ENCODE data around the gene CNTNAP4. TPM values are rescaled to one million over a fixed set of nuclear protein-coding genes. Genes with fewer than 3 reads are reported as not detected.
A peak's percentile ranks its signal among the peaks of the same experiment; 100 is the strongest.

CNTNAP4 gene
- polyA plus RNA-seq, 1 donor from 2014 or later: 75.8 TPM

DNA sequence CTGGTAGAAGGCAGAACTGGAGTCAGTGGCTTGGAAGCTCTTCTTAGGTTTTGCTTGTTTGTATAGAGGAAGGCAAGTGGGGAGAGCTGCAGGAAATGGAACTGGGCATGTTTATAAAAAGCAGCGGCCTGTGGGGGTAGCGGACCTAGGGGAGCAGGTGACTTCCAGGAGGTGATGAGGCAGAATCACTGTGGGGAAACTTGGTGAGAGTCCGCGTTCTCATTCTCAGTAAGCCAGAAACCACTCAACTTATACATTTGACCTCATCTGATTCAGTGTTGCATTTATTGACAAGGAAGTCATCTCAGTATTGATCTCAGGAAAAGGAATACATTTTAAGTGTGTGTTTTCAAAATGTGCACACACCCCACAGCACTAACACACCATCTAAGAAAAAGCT, 299.8 kb downstream of the CNTNAP4 start:
- no peak overlapping the region for H3K4me2 ChIP-seq (ENCODE audit: low read length)
- peak overlapping the region; percentile 1 for H3K27ac ChIP-seq (ENCODE audit: low read length)
- H3K79me2 ChIP-seq (replicated peaks; ENCODE audit: insufficient read depth, low read length): no peaks in the 10 kb centered on the region
- H3K36me3 ChIP-seq (ENCODE audit: insufficient read depth, low read length): no peaks in the 10 kb centered on the region
- H3K27me3 ChIP-seq (ENCODE audit: insufficient read depth, low read depth, low read length): no peaks in the 10 kb centered on the region
- no peak for TF ChIP-seq EP300 (conservative IDR thresholded peaks at IDR 0.05; ENCODE audit: poor library complexity, severe bottlenecking)
- TF ChIP-seq MXI1 (conservative IDR thresholded peaks at IDR 0.05; ENCODE audit: poor library complexity, severe bottlenecking): no peak
- H3K9me2 ChIP-seq (ENCODE audit: insufficient read depth, low read length): no peaks in the 10 kb centered on the region
- H4K20me1 ChIP-seq (ENCODE audit: insufficient read depth): no peaks in the 10 kb centered on the region
- no peaks in the 10 kb centered on the region for H3K9me3 ChIP-seq (ENCODE audit: low read length)
- H3F3A ChIP-seq (ENCODE audit: insufficient read depth, low read length, poor library complexity, severe bottlenecking): no peaks in the 10 kb centered on the region
- no peak overlapping the region for H3K4me3 ChIP-seq (ENCODE audit: low read length)
- H3K9ac ChIP-seq (ENCODE audit: low read length): no peak overlapping the region
- no peak overlapping the region for H2AFZ ChIP-seq (ENCODE audit: low read depth, low read length)

DNA sequence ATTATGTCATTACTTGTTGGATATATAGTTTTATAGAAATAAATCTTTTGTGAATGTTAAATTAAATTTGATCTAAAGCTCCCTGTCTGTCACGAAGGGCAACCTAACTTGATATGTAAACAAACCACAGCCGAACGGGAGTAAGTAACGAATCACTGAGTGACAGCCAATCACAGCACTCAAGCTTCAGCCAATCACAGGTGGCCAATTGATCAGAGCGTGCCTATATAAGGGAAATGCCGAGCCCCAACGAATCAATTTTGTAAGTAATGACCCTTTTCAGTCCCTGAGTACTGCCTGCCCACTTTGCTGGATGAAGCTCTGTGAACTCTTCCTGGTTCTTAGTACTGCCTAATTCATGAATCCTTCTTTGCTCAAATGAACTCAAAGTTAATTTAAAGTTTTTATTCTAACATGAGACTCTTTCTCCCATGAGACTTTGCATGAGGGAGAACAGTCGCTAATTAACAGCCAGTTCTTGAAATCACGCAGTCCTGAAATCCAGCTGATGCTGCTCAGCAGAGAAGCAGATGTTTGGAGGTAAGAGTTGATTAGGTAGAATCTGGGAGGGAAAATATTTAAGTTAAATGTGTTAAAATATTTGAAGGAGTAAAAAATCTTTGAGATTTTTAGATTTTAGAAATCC, 302.2 kb downstream of the CNTNAP4 start:
- no peaks in the 10 kb centered on the region for H3K36me3 ChIP-seq (ENCODE audit: insufficient read depth, low read length)
- no peaks in the 10 kb centered on the region for H4K20me1 ChIP-seq (ENCODE audit: insufficient read depth)
- no peaks in the 10 kb centered on the region for H3K27me3 ChIP-seq (ENCODE audit: insufficient read depth, low read depth, low read length)
- H3K27ac ChIP-seq (ENCODE audit: low read length): no peak overlapping the region
- no peaks in the 10 kb centered on the region for H3K9me3 ChIP-seq (ENCODE audit: low read length)
- no peak overlapping the region for H3K4me2 ChIP-seq (ENCODE audit: low read length)
- H3K79me2 ChIP-seq (replicated peaks; ENCODE audit: insufficient read depth, low read length): no peaks in the 10 kb centered on the region
- no peak overlapping the region for H3K4me3 ChIP-seq (ENCODE audit: low read length)
- H3K9me2 ChIP-seq (ENCODE audit: insufficient read depth, low read length): no peaks in the 10 kb centered on the region
- TF ChIP-seq EP300 (conservative IDR thresholded peaks at IDR 0.05; ENCODE audit: poor library complexity, severe bottlenecking) (no peak), EZH2 (IDR thresholded peaks at IDR 0.05; ENCODE audit: borderline replicate concordance, insufficient read depth, low read length, poor library complexity, severe bottlenecking) (no peak), MXI1 (conservative IDR thresholded peaks at IDR 0.05; ENCODE audit: poor library complexity, severe bottlenecking) (no peak), RAD21 (conservative IDR thresholded peaks at IDR 0.05) (no peak), POLR2AphosphoS5 (IDR thresholded peaks at IDR 0.05) (no peak), REST (IDR thresholded peaks at IDR 0.05; ENCODE audit: borderline replicate concordance) (no peak), TAF1 (IDR thresholded peaks at IDR 0.05; ENCODE audit: low read depth) (no peak), SMC3 (conservative IDR thresholded peaks at IDR 0.05; ENCODE audit: poor library complexity) (no peak)
- TF ChIP-seq, protein P1, sequence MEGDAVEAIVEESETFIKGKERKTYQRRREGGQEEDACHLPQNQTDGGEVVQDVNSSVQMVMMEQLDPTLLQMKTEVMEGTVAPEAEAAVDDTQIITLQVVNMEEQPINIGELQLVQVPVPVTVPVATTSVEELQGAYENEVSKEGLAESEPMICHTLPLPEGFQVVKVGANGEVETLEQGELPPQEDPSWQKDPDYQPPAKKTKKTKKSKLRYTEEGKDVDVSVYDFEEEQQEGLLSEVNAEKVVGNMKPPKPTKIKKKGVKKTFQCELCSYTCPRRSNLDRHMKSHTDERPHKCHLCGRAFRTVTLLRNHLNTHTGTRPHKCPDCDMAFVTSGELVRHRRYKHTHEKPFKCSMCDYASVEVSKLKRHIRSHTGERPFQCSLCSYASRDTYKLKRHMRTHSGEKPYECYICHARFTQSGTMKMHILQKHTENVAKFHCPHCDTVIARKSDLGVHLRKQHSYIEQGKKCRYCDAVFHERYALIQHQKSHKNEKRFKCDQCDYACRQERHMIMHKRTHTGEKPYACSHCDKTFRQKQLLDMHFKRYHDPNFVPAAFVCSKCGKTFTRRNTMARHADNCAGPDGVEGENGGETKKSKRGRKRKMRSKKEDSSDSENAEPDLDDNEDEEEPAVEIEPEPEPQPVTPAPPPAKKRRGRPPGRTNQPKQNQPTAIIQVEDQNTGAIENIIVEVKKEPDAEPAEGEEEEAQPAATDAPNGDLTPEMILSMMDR (IDR thresholded peaks at IDR 0.05; ENCODE audit: poor library complexity, severe bottlenecking): no peak
- no peaks in the 10 kb centered on the region for H3F3A ChIP-seq (ENCODE audit: insufficient read depth, low read length, poor library complexity, severe bottlenecking)
- H2AFZ ChIP-seq (ENCODE audit: low read depth, low read length): no peak overlapping the region
- no peak overlapping the region for H3K9ac ChIP-seq (ENCODE audit: low read length)

Measured in neural cell (in vitro differentiated cells).